ENCODE measurements around the gene OXLD1. TPM values are rescaled to one million over a fixed set of nuclear protein-coding genes. Genes with fewer than 3 reads are reported as not detected.

Gene OXLD1
- total and polyA plus RNA-seq, 2 donors (not counting 1 experiment from before 2014, with no cell fraction given) = 39.5 to 102 TPM

DNA sequence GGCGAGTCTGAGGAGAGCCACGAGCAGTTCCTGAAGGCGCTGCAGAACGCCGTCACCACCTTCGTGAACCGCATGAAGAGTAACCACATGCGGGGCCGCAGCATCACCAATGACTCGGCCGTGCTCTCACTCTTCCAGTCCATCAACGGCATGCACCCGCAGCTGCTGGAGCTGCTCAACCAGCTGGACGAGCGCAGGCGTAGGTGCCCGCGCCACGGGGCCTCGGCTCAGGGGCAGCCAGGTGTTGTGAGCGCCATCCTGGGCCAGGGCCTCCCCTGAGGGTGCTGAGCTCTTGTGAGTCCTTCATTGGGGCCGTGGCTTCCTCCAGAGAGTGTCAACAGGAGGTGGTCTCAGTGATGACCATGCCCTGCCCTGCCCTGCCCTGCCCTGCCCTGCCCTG is 29.4 kb upstream of the OXLD1 start:
- H3K36me3 ChIP-seq (replicated peaks in 1 of 2; ENCODE audit: control extremely low read depth in 1 of 2, control insufficient read depth in 1 of 2, extremely low read depth in 1 of 2, insufficient read depth in 2 of 2, low read length in 1 of 2) = peaks cover 0 to 60% of the 10 kb centered on the region in 2 experiments
- no peaks in the 10 kb centered on the region for H3K9me3 ChIP-seq (ENCODE audit: control extremely low read depth in 1 of 3, control insufficient read depth in 2 of 3, insufficient read depth in 1 of 3, low read length in 2 of 3)
- H2AFZ ChIP-seq (ENCODE audit: insufficient read depth, low read depth, low read length, poor library complexity, severe bottlenecking) = no peak overlapping the region
- no peaks in the 10 kb centered on the region for H3K4me1 ChIP-seq (ENCODE audit: control insufficient read depth in 2 of 2, insufficient read depth in 2 of 2, low read length in 2 of 2)
- Mint-ChIP-seq H3K27me3 (no peaks in the 10 kb centered on the region), H3K27ac (no peak overlapping the region), H3K4me1 (peaks cover under 1% of the 10 kb centered on the region), H3K4me3 (no peak overlapping the region), H3K9me3 (ENCODE audit: insufficient read depth) (no peaks in the 10 kb centered on the region)
- TF ChIP-seq CTCF (IDR thresholded peaks at IDR 0.05) (no peak), EZH2 (IDR thresholded peaks at IDR 0.05; ENCODE audit: borderline replicate concordance, insufficient read depth, low read depth, low read length, poor library complexity, severe bottlenecking) (no peak)
- no peak overlapping the region for H3K27ac ChIP-seq (ENCODE audit: low read length in 2 of 2)
- no peaks in the 10 kb centered on the region for H3K27me3 ChIP-seq (replicated peaks in 1 of 4; ENCODE audit: control extremely low read depth in 1 of 4, control insufficient read depth in 3 of 4, insufficient read depth in 4 of 4, low read length in 3 of 4)
- DNase-seq (no peak), ATAC-seq (ENCODE audit: low read depth) (no peak)
- CTCF ChIA-PET = no interaction called here
- intact Hi-C loops (cut with micrococcal nuclease) = no loop called here
- POLR2A ChIA-PET = no interaction called here
- H3K4me2 ChIP-seq (replicated peaks; ENCODE audit: low read depth, low read length, poor library complexity, severe bottlenecking) = no peak overlapping the region
- H3K4me3 ChIP-seq (ENCODE audit: control extremely low read depth in 1 of 5, extremely low read depth in 1 of 5, insufficient read depth in 1 of 5, low read depth in 2 of 5, low read length in 4 of 5) = no peak overlapping the region
- H3K9ac ChIP-seq (ENCODE audit: low read length) = no peak overlapping the region
- peaks cover 29% of the 10 kb centered on the region for H3K79me2 ChIP-seq (ENCODE audit: control insufficient read depth, insufficient read depth, low read length)
- 97% methylated on average over 22 of the region's 22 CpGs for WGBS (ENCODE audit: insufficient coverage)
- peaks cover 42% of the 10 kb centered on the region for H4K20me1 ChIP-seq (ENCODE audit: control insufficient read depth, insufficient read depth, low read length, poor library complexity, severe bottlenecking)

- ChIA-PET CTCF (no interaction called here), POLR2A (no interaction called here)
- Histone ChIP-seq H3K9me3 (ENCODE audit: control extremely low read depth in 1 of 3, control insufficient read depth in 2 of 3, insufficient read depth in 1 of 3, low read length in 2 of 3) (no peaks in the 10 kb centered on the region), H2AFZ (ENCODE audit: insufficient read depth, low read depth, low read length, poor library complexity, severe bottlenecking) (no peak overlapping the region), H3K4me3 (ENCODE audit: control extremely low read depth in 1 of 5, extremely low read depth in 1 of 5, insufficient read depth in 1 of 5, low read depth in 2 of 5, low read length in 4 of 5) (no peak overlapping the region), H3K4me1 (ENCODE audit: control insufficient read depth in 2 of 2, insufficient read depth in 2 of 2, low read length in 2 of 2) (no peaks in the 10 kb centered on the region), H3K9ac (ENCODE audit: low read length) (no peak overlapping the region), H3K79me2 (ENCODE audit: control insufficient read depth, insufficient read depth, low read length) (peaks cover 32% of the 10 kb centered on the region), H3K36me3 (replicated peaks in 1 of 2; ENCODE audit: control extremely low read depth in 1 of 2, control insufficient read depth in 1 of 2, extremely low read depth in 1 of 2, insufficient read depth in 2 of 2, low read length in 1 of 2) (peaks cover 0 to 62% of the 10 kb centered on the region in 2 experiments), H3K27me3 (replicated peaks in 1 of 4; ENCODE audit: control extremely low read depth in 1 of 4, control insufficient read depth in 3 of 4, insufficient read depth in 4 of 4, low read length in 3 of 4) (no peaks in the 10 kb centered on the region), H4K20me1 (ENCODE audit: control insufficient read depth, insufficient read depth, low read length, poor library complexity, severe bottlenecking) (peaks cover 46% of the 10 kb centered on the region), H3K27ac (ENCODE audit: low read length in 2 of 2) (no peak overlapping the region), H3K4me2 (replicated peaks; ENCODE audit: low read depth, low read length, poor library complexity, severe bottlenecking) (no peak overlapping the region)
- Mint-ChIP-seq H3K4me3 (no peak overlapping the region), H3K27ac (no peak overlapping the region), H3K9me3 (ENCODE audit: insufficient read depth) (no peaks in the 10 kb centered on the region), H3K27me3 (no peaks in the 10 kb centered on the region), H3K4me1 (no peaks in the 10 kb centered on the region)
- WGBS (ENCODE audit: insufficient coverage) = 97% methylated on average over 6 of the region's 6 CpGs
- intact Hi-C loops (cut with micrococcal nuclease) = no loop called here
- no peak for ATAC-seq (ENCODE audit: low read depth)
- TF ChIP-seq EZH2 (IDR thresholded peaks at IDR 0.05; ENCODE audit: borderline replicate concordance, insufficient read depth, low read depth, low read length, poor library complexity, severe bottlenecking) = no peak
- TF ChIP-seq CTCF (IDR thresholded peaks at IDR 0.05) = no peak
- no peak for DNase-seq
These were observed 28.8 kb upstream of the OXLD1 start for GRCh38 chr17:81695211-81695610.

All from B cell (primary cell).